CD4-positive, alpha-beta T cell treated with Interleukin-17A for 1 hour (primary cell): ENCODE results near the gene FAM83B.

Source experiments
- DNase-seq: peaks from one replicate; pipeline ENCODE4 v3.0.0-alpha.2; 2020

The FAM83B gene

GRCh38 chr6:54987633-54988290 lies 141.2 kb downstream of the FAM83B start:
- DNase-seq, result no peak

DNA sequence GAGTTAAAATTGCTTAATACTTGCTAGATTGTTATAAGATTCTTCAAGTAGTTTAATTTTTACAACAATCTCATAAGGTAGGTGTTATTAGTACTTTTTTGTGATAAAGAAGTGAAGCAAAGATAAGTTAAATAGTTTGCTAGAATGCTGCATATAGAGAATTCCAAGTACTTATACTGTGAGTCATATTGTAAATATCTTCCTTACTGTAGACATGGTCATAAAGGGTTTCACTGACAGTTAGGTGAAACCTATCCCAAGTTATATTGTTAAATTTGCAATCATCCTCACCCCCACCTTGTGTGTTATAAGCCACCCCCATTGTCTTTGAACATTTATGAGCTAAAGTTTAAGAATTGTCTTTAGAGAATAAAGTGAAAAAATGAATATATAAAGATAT lies 142.0 kb downstream of the FAM83B start:
- DNase-seq, result no peak

DNA sequence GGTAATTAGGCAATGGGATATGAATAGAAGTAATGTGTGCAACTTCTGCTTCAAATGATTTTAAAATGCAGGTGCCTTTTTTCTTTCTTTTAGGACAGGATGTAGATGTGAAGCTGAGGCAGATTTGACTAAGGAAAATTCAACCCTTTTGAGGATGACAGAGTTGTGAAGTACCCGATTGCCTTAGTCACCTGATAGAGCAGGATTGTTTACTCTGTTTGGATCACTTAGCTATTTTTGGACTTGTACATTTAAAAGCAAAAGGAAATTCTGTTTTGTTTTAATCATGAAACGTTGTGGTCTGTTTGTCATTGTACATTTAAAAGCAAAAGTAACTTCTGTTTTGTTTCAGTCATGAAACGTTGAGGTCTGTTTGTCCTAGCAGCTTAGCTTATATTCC lies 143.4 kb downstream of the FAM83B start:
- DNase-seq, result no peak
